ENCODE data around the gene ATP6AP1. TPM values are rescaled to one million over a fixed set of nuclear protein-coding genes. Genes with fewer than 3 reads are reported as not detected.

Gene ATP6AP1
- total and polyA plus RNA-seq, 2 donors (not counting 1 experiment from before 2014, with no cell fraction given): 47.1 to 57.7 TPM

DNA sequence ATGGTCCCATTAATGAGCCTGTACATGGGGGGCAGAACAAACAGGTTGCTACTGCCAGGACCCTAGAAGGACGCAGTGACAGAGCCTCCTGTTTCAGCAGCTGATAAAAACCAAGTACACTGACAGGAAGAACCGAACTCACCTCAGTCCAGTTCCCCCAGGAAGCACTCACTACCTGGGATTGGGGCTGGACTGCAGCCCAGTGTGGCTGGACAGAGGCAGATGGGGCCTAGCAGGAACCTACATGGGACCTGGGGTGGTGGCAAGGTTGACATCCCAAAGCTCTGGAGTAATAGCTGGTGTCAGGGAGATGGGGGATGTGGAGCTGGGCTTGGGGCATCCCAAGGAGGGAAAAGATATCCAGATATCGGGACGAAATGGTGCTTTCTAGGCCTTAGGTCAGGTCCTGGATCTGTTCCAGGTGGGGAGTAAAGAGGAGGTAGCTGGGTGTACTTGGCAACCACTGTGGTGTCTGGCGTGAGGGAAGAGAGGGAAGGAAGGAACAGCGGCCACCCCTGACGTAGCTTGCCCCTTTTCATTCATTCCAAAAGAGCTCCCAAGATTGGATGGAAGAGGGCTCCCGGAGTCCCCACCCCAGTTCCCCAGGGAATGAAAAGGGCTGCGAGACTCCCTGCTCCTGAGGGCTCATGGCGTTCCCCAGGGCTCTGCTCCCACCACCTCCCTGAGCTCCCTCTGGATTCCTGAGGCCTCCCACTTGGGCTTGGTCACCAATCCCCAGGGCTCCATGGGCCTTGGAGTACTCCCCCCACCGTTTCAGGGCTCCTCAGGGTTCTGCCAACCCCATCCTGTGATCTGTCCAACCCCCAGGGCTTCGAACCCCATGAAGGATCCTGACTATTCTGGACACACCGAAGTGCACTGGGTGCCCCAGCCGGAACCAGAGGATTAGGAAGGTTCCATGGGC lies 44.9 kb upstream of the ATP6AP1 start:
- Histone ChIP-seq H3K4me1 (ENCODE audit: control insufficient read depth in 2 of 2, insufficient read depth in 2 of 2, low read length in 2 of 2) (peaks cover 14 to 16% of the 10 kb centered on the region in 2 donors), H3K4me2 (replicated peaks; ENCODE audit: low read depth, low read length, poor library complexity, severe bottlenecking) (no peak overlapping the region), H4K20me1 (ENCODE audit: control insufficient read depth, insufficient read depth, low read length, poor library complexity, severe bottlenecking) (no peaks in the 10 kb centered on the region), H3K4me3 (ENCODE audit: control extremely low read depth in 1 of 5, extremely low read depth in 1 of 5, insufficient read depth in 1 of 5, low read depth in 2 of 5, low read length in 4 of 5) (no peak overlapping the region), H3K36me3 (replicated peaks in 1 of 2; ENCODE audit: control extremely low read depth in 1 of 2, control insufficient read depth in 1 of 2, extremely low read depth in 1 of 2, insufficient read depth in 2 of 2, low read length in 1 of 2) (peaks cover 0 to 7% of the 10 kb centered on the region in 2 experiments), H3K9me3 (ENCODE audit: control extremely low read depth in 1 of 3, control insufficient read depth in 2 of 3, insufficient read depth in 1 of 3, low read length in 2 of 3) (no peaks in the 10 kb centered on the region), H3K9ac (ENCODE audit: low read length) (no peak overlapping the region), H3K79me2 (ENCODE audit: control insufficient read depth, insufficient read depth, low read length) (peaks cover 10% of the 10 kb centered on the region), H2AFZ (ENCODE audit: insufficient read depth, low read depth, low read length, poor library complexity, severe bottlenecking) (no peak overlapping the region), H3K27me3 (replicated peaks in 1 of 4; ENCODE audit: control extremely low read depth in 1 of 4, control insufficient read depth in 3 of 4, insufficient read depth in 4 of 4, low read length in 3 of 4) (no peaks in the 10 kb centered on the region), H3K27ac (ENCODE audit: low read length in 2 of 2) (no peak overlapping the region)
- Mint-ChIP-seq H3K27ac (no peak overlapping the region), H3K4me3 (no peak overlapping the region), H3K9me3 (ENCODE audit: insufficient read depth) (no peaks in the 10 kb centered on the region), H3K27me3 (no peaks in the 10 kb centered on the region), H3K4me1 (peaks cover 18% of the 10 kb centered on the region)
- DNase-seq: no peak
- no peak for ATAC-seq (ENCODE audit: low read depth)
- ChIA-PET CTCF (interaction anchor here (1.0 to 1.4 kb wide), 2 partner anchors 9 to 10 kb away, joined by 3 to 6 read pairs; partner anchors contain the start of gene FLNA), POLR2A (interaction anchor here (0.6 kb wide), 1 partner anchor 50 kb away, joined by 3 read pairs; no protein-coding TSS in a partner anchor)
- intact Hi-C loops (cut with micrococcal nuclease): no loop called here
- WGBS (ENCODE audit: insufficient coverage): 86% methylated on average over 7 of the region's 14 CpGs
- TF ChIP-seq EZH2 (IDR thresholded peaks at IDR 0.05; ENCODE audit: borderline replicate concordance, insufficient read depth, low read depth, low read length, poor library complexity, severe bottlenecking): no peak
- TF ChIP-seq, protein P1, sequence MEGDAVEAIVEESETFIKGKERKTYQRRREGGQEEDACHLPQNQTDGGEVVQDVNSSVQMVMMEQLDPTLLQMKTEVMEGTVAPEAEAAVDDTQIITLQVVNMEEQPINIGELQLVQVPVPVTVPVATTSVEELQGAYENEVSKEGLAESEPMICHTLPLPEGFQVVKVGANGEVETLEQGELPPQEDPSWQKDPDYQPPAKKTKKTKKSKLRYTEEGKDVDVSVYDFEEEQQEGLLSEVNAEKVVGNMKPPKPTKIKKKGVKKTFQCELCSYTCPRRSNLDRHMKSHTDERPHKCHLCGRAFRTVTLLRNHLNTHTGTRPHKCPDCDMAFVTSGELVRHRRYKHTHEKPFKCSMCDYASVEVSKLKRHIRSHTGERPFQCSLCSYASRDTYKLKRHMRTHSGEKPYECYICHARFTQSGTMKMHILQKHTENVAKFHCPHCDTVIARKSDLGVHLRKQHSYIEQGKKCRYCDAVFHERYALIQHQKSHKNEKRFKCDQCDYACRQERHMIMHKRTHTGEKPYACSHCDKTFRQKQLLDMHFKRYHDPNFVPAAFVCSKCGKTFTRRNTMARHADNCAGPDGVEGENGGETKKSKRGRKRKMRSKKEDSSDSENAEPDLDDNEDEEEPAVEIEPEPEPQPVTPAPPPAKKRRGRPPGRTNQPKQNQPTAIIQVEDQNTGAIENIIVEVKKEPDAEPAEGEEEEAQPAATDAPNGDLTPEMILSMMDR (IDR thresholded peaks at IDR 0.05): no peak
